D341Med (cell line): ENCODE data around the gene APP.

Source experiments
- DNase-seq: peaks from one replicate; pipeline ENCODE4 v3.0.0; 2012; ENCODE audit warnings: low spot score

The APP gene

GRCh38 chr21:26170471-26171257 is at the start of gene APP:
APP (minus strand) TSS chr21:26170770; CDS start chr21:26170620, 150 bp downstream.
- DNase-seq: peak; percentile 98

- no peak for DNase-seq
Measured at GRCh38 chr21:26212220-26212619, 41.6 kb upstream of the APP start.

- no peak for DNase-seq
Measured at GRCh38 chr21:26210614-26211013, 40.0 kb upstream of the APP start.

- DNase-seq: no peak
Measured at GRCh38 chr21:26207021-26207420, 36.5 kb upstream of the APP start.

GRCh38 chr21:26199456-26199855 is 28.9 kb upstream of the APP start:
- DNase-seq: no peak

GRCh38 chr21:26195708-26196107 is 25.1 kb upstream of the APP start:
- DNase-seq: peak; percentile 47

- no peak for DNase-seq
Measured at GRCh38 chr21:26194811-26195251, 24.3 kb upstream of the APP start.

- no peak for DNase-seq
Measured at GRCh38 chr21:26194326-26194725, 23.8 kb upstream of the APP start.

- no peak for DNase-seq
Measured at GRCh38 chr21:26191609-26192008, 21.0 kb upstream of the APP start.

- DNase-seq: no peak
Measured at GRCh38 chr21:26188422-26188821, 17.9 kb upstream of the APP start.

- DNase-seq: no peak
Measured at GRCh38 chr21:26185446-26185845, 14.9 kb upstream of the APP start.

- no peak for DNase-seq
Measured at GRCh38 chr21:26185021-26185420, 14.5 kb upstream of the APP start.

- DNase-seq: no peak
Measured at GRCh38 chr21:26179501-26179900, 8.9 kb upstream of the APP start.

GRCh38 chr21:26177746-26178426 is 7.3 kb upstream of the APP start:
- DNase-seq: no peak

- DNase-seq: no peak
Measured at GRCh38 chr21:26177187-26177586, 6.6 kb upstream of the APP start.

- DNase-seq: no peak
Measured at GRCh38 chr21:26171258-26172100, 909 bp upstream of the APP start.

GRCh38 chr21:26169611-26170470 is 729 bp downstream of the APP start:
- DNase-seq: peak; percentile 77

- peak; percentile 65 for DNase-seq
Measured at GRCh38 chr21:26169061-26169610, 1.4 kb downstream of the APP start.

- DNase-seq: no peak
Measured at GRCh38 chr21:26168371-26168770, 2.2 kb downstream of the APP start.

- DNase-seq: no peak
Measured at GRCh38 chr21:26167593-26167992, 3.0 kb downstream of the APP start.

GRCh38 chr21:26165331-26165730 is 5.2 kb downstream of the APP start:
- DNase-seq: no peak
